ENCODE data around the gene CYP39A1. TPM values are rescaled to one million over a fixed set of nuclear protein-coding genes. Genes with fewer than 3 reads are reported as not detected.

Gene CYP39A1
- total RNA-seq, 2 experiments from 2014 or later, result not detected

DNA sequence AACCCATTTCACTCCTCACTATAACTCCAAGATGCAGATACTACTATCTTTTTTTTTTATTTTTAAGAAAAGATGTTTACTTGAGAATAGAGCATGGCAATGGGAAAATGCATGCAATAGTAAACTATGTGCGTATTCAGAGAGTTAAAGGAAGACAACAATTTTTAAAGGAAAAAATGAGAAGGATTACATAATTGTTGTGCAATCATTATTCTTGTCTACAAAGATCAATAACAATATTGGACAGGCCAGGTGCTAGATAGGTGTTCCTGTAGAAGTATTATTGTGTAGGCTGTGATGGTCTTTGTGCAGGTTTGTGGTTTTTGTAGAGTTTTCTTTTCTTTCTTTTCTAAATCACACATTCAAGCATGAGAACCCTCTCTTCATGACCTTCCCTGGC lies 20.6 kb downstream of the CYP39A1 start:
- intact Hi-C loops (cut with DNase I, micrococcal nuclease), result no loop called here
- no peak overlapping the region for H3K4me3 ChIP-seq (ENCODE audit: low read length)
- CTCF ChIA-PET, result interaction anchor here (1.9 kb wide), 1 partner anchor 9 kb away, joined by 5 read pairs; no protein-coding TSS in a partner anchor
- no peak for ATAC-seq (ENCODE audit: poor library complexity)
- H3K27me3 Mint-ChIP-seq, result peaks cover 9% of the 10 kb centered on the region
- H3K36me3 ChIP-seq (ENCODE audit: insufficient read depth, low read length), result no peaks in the 10 kb centered on the region
- no peaks in the 10 kb centered on the region for H3K27me3 ChIP-seq (ENCODE audit: control insufficient read depth in 1 of 2, insufficient read depth in 2 of 2, low read length in 2 of 2)
- no peaks in the 10 kb centered on the region for H3K9me3 ChIP-seq (ENCODE audit: control insufficient read depth in 1 of 2, insufficient read depth in 1 of 2, low read length in 2 of 2)
- no peak overlapping the region for H3K27ac ChIP-seq (ENCODE audit: low read depth in 1 of 2, low read length in 2 of 2)
- DNase-seq, result no peak
- H3K36me3 Mint-ChIP-seq (ENCODE audit: low read depth), result no peaks in the 10 kb centered on the region
- H3K4me1 ChIP-seq (ENCODE audit: insufficient read depth, low read length), result no peaks in the 10 kb centered on the region
- no peaks in the 10 kb centered on the region for H3K4me1 Mint-ChIP-seq (ENCODE audit: low read depth)
- POLR2A ChIA-PET, result interaction anchor here (0.6 kb wide), 1 partner anchor 219 kb away, joined by 3 read pairs; no protein-coding TSS in a partner anchor
- H3K9me3 Mint-ChIP-seq, result no peaks in the 10 kb centered on the region
- H3K27ac Mint-ChIP-seq, result no peak overlapping the region
- TF ChIP-seq, protein P1, sequence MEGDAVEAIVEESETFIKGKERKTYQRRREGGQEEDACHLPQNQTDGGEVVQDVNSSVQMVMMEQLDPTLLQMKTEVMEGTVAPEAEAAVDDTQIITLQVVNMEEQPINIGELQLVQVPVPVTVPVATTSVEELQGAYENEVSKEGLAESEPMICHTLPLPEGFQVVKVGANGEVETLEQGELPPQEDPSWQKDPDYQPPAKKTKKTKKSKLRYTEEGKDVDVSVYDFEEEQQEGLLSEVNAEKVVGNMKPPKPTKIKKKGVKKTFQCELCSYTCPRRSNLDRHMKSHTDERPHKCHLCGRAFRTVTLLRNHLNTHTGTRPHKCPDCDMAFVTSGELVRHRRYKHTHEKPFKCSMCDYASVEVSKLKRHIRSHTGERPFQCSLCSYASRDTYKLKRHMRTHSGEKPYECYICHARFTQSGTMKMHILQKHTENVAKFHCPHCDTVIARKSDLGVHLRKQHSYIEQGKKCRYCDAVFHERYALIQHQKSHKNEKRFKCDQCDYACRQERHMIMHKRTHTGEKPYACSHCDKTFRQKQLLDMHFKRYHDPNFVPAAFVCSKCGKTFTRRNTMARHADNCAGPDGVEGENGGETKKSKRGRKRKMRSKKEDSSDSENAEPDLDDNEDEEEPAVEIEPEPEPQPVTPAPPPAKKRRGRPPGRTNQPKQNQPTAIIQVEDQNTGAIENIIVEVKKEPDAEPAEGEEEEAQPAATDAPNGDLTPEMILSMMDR (IDR thresholded peaks at IDR 0.05), result no peak
- H3K4me3 Mint-ChIP-seq, result no peak overlapping the region

DNA sequence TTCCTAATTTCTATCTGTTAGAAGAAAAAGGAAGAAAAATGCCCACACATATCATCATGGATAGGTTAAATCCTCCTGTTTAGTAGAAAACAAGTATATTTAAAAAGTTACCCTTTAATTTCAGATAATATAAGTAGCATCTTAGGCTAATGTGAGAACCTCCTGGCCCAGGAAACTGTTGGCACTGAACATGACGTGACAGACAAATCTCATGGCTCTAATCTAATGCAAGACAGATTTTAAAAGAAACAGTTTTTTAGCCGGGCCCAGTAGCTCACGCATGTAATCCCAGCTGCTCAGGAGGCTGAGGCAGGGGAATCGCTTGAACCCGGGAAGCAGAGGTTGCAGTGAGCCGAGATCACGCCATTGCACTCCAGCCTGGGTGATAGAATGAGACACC lies 22.9 kb downstream of the CYP39A1 start:
- Mint-ChIP-seq H3K4me3 (no peak overlapping the region), H3K36me3 (ENCODE audit: low read depth) (no peaks in the 10 kb centered on the region), H3K9me3 (no peaks in the 10 kb centered on the region), H3K27me3 (peaks cover 4% of the 10 kb centered on the region), H3K27ac (no peak overlapping the region), H3K4me1 (ENCODE audit: low read depth) (peaks cover 5% of the 10 kb centered on the region)
- no peak for DNase-seq
- intact Hi-C loops (cut with DNase I, micrococcal nuclease), result loop anchor here in 1 of 2 experiments (5.0 kb wide), 1 partner anchor 697 kb away; no protein-coding TSS in a partner anchor
- H3K36me3 ChIP-seq (ENCODE audit: insufficient read depth, low read length), result no peaks in the 10 kb centered on the region
- no peaks in the 10 kb centered on the region for H3K27me3 ChIP-seq (ENCODE audit: control insufficient read depth in 1 of 2, insufficient read depth in 2 of 2, low read length in 2 of 2)
- ChIA-PET POLR2A (no interaction called here), CTCF (no interaction called here)
- no peak overlapping the region for H3K27ac ChIP-seq (ENCODE audit: low read depth in 1 of 2, low read length in 2 of 2)
- H3K4me3 ChIP-seq (ENCODE audit: low read length), result no peak overlapping the region
- TF ChIP-seq, protein P1 (IDR thresholded peaks at IDR 0.05), result no peak
- H3K9me3 ChIP-seq (ENCODE audit: control insufficient read depth in 1 of 2, insufficient read depth in 1 of 2, low read length in 2 of 2), result no peaks in the 10 kb centered on the region
- no peak for ATAC-seq (ENCODE audit: poor library complexity)
- no peaks in the 10 kb centered on the region for H3K4me1 ChIP-seq (ENCODE audit: insufficient read depth, low read length)

DNA sequence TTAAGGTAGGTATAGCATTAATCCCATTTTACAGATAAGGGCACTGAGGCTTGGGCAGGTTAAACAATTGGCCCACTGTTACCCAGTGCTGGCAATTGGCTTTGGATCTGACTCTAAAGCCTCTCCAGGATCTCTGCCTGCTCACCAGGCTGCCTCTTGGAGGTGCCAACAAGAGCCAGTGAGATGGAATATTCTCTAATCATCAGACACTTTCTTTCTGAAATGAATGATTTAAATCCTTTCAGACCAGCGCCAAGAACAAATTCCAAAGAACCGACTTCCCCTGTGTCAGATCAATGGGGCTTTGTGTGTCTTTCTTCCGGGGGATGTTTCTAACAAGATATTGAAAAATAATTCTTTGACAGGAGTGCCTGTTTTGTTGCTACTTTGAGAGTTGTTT lies 23.6 kb downstream of the CYP39A1 start:
- Histone ChIP-seq H3K4me1 (ENCODE audit: insufficient read depth, low read length) (no peaks in the 10 kb centered on the region), H3K36me3 (ENCODE audit: insufficient read depth, low read length) (no peaks in the 10 kb centered on the region), H3K27ac (ENCODE audit: low read depth in 1 of 2, low read length in 2 of 2) (no peak overlapping the region), H3K9me3 (ENCODE audit: control insufficient read depth in 1 of 2, insufficient read depth in 1 of 2, low read length in 2 of 2) (no peaks in the 10 kb centered on the region), H3K27me3 (ENCODE audit: control insufficient read depth in 1 of 2, insufficient read depth in 2 of 2, low read length in 2 of 2) (peaks cover 0 to 4% of the 10 kb centered on the region in 2 experiments), H3K4me3 (ENCODE audit: low read length) (no peak overlapping the region)
- ATAC-seq (ENCODE audit: poor library complexity), result no peak
- ChIA-PET CTCF (no interaction called here), POLR2A (no interaction called here)
- Mint-ChIP-seq H3K27ac (no peak overlapping the region), H3K36me3 (ENCODE audit: low read depth) (no peaks in the 10 kb centered on the region), H3K27me3 (peaks cover 7% of the 10 kb centered on the region), H3K9me3 (no peaks in the 10 kb centered on the region), H3K4me3 (no peak overlapping the region), H3K4me1 (ENCODE audit: low read depth) (peaks cover 5% of the 10 kb centered on the region)
- TF ChIP-seq, protein P1 (IDR thresholded peaks at IDR 0.05), result no peak
- DNase-seq, result no peak
- intact Hi-C loops (cut with DNase I, micrococcal nuclease), result loop anchor here in 1 of 2 experiments (5.0 kb wide), 1 partner anchor 697 kb away; no protein-coding TSS in a partner anchor
